Uterus (tissue), 4 donors: Measurements from ENCODE around the gene RCAN1. TPM values are rescaled to one million over a fixed set of nuclear protein-coding genes. Genes with fewer than 3 reads are reported as not detected.

Source experiments
- DNase-seq, 2 donors: peaks; one replicate each; pipeline ENCODE4 v3.0.0-alpha.2; 2019 to 2020
- H3K27ac ChIP-seq, 2 donors: fragments of 200-600 bp; sonication (generic); 1 replicate in 1 of 2; 2 replicates in 1 of 2; pipeline ENCODE4 v1.5.1; 2016 to 2018
- H3K27me3 ChIP-seq, 2 donors: fragments of 200-600 bp; sonication (generic); one replicate each; pipeline ENCODE4 v1.5.1; 2018 to 2019; ENCODE audit warnings: control low read depth in 1 of 2
- H3K36me3 ChIP-seq, 2 donors: fragments of 200-600 bp; sonication (generic); one replicate each; pipeline ENCODE4 v1.5.1; 2019; ENCODE audit warnings: control low read depth in 1 of 2
- H3K4me1 ChIP-seq, 2 donors: fragments of 200-600 bp; sonication (generic); one replicate each; pipeline ENCODE4 v1.5.1; 2018 to 2019; ENCODE audit warnings: control low read depth in 1 of 2
- H3K4me3 ChIP-seq, 2 donors: fragments of 200-600 bp; sonication (generic); 1 replicate in 1 of 2; 2 replicates in 1 of 2; pipeline ENCODE4 v1.5.1; 2018 to 2019; ENCODE audit warnings: mild to moderate bottlenecking in 1 of 2
- H3K9me3 ChIP-seq, 2 donors: fragments of 200-600 bp; sonication (generic); one replicate each; pipeline ENCODE4 v1.5.1; 2019; ENCODE audit warnings: control low read depth in 1 of 2
- POLR2A ChIP-seq, 2 donors: fragments of 450-650 bp; IDR thresholded peaks; one replicate each; pipeline ENCODE4 v1.6.1; 2016; ENCODE audit warnings: antibody characterized with exemption in 2 of 2, mild to moderate bottlenecking in 1 of 2, moderate library complexity in 1 of 2
- intact Hi-C: fragments of 100-400 bp; cut with DNase I; formaldehyde crosslinking; loops from one replicate; pipeline ENCODE4 v1.15.1; 2023; ENCODE audit warnings: low total_unique reads
- total RNA-seq, 4 donors: library from RNA; depleted of rRNA in 3 of 4; stranded (reverse); fragments of >200 nt in 3 of 4; gene quantifications; one replicate each; pipeline versions ENCODE4 v1.1.0 to v1.2.4, GENCODE V29; 2014 to 2023
- TF ChIP-seq, protein P1 (sequence below), 4 experiments: fragments of 200-600 bp in 2 of 4; fragments of 450-650 bp in 2 of 4; sonication (generic) in 2 of 4; IDR thresholded peaks; one replicate each; pipeline ENCODE4 v1.5.1; 2016 to 2019; ENCODE audit warnings: antibody characterized with exemption in 4 of 4, mild to moderate bottlenecking in 2 of 4, moderate library complexity in 1 of 4
- donor health status: DM: yes; HTN: yes; CAD: no.

The RCAN1 gene
- total RNA-seq, 4 donors from 2014 or later = 12.4 to 22.5 (median 16.5) TPM

GRCh38 chr21:34511181-34511580 lies 103.7 kb downstream of the RCAN1 start:
- Histone ChIP-seq H3K4me3 (no peak overlapping the region), H3K27ac (no peak overlapping the region), H3K36me3 (no peaks in the 10 kb centered on the region), H3K4me1 (no peaks in the 10 kb centered on the region), H3K27me3 (no peaks in the 10 kb centered on the region), H3K9me3 (no peaks in the 10 kb centered on the region)
- no peak for DNase-seq
- intact Hi-C loops = no loop called here
- TF ChIP-seq, protein P1, sequence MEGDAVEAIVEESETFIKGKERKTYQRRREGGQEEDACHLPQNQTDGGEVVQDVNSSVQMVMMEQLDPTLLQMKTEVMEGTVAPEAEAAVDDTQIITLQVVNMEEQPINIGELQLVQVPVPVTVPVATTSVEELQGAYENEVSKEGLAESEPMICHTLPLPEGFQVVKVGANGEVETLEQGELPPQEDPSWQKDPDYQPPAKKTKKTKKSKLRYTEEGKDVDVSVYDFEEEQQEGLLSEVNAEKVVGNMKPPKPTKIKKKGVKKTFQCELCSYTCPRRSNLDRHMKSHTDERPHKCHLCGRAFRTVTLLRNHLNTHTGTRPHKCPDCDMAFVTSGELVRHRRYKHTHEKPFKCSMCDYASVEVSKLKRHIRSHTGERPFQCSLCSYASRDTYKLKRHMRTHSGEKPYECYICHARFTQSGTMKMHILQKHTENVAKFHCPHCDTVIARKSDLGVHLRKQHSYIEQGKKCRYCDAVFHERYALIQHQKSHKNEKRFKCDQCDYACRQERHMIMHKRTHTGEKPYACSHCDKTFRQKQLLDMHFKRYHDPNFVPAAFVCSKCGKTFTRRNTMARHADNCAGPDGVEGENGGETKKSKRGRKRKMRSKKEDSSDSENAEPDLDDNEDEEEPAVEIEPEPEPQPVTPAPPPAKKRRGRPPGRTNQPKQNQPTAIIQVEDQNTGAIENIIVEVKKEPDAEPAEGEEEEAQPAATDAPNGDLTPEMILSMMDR (IDR thresholded peaks at IDR 0.05) = no peak
- TF ChIP-seq POLR2A (IDR thresholded peaks at IDR 0.05) = no peak

- no peaks in the 10 kb centered on the region for H3K36me3 ChIP-seq
- intact Hi-C loops = no loop called here
- no peaks in the 10 kb centered on the region for H3K27me3 ChIP-seq
- H3K4me1 ChIP-seq = no peaks in the 10 kb centered on the region
- no peaks in the 10 kb centered on the region for H3K9me3 ChIP-seq
- no peak for TF ChIP-seq POLR2A (IDR thresholded peaks at IDR 0.05)
- TF ChIP-seq, protein P1 (IDR thresholded peaks at IDR 0.05) = peak; percentile 25 to 66 (median 47)
- DNase-seq = peak in 1 of 2 donors; percentile 54
- no peak overlapping the region for H3K27ac ChIP-seq
- H3K4me3 ChIP-seq = no peak overlapping the region
Observed at GRCh38 chr21:34510148-34511142, 104.5 kb downstream of the RCAN1 start.

- H3K27me3 ChIP-seq = no peaks in the 10 kb centered on the region
- H3K9me3 ChIP-seq = no peaks in the 10 kb centered on the region
- intact Hi-C loops = no loop called here
- no peak for TF ChIP-seq POLR2A (IDR thresholded peaks at IDR 0.05)
- TF ChIP-seq, protein P1 (IDR thresholded peaks at IDR 0.05) = no peak
- H3K36me3 ChIP-seq = no peaks in the 10 kb centered on the region
- H3K27ac ChIP-seq = no peak overlapping the region
- no peaks in the 10 kb centered on the region for H3K4me1 ChIP-seq
- H3K4me3 ChIP-seq = no peak overlapping the region
- no peak for DNase-seq
Observed at GRCh38 chr21:34509151-34509550, 105.8 kb downstream of the RCAN1 start.

DNA sequence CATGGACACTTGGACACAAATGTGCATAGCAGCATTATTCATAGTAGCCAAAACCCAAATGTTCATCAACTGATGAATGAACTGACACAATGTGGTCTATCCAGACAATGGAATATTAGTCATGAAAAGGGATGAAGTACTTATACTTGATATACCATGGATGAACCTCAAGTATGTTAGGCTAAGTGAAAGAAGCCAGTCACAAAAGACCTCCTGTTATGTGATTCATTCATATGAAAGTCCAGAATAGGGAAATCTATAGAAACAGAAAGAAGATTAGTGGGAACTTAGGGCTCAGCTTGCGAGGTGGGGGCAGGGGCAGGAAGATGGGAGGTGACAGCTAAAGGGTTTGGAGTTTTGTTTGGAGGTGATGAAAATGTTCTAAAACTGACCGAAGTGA lies 110.3 kb downstream of the RCAN1 start:
- Histone ChIP-seq H3K27me3 (no peaks in the 10 kb centered on the region), H3K4me3 (no peak overlapping the region), H3K36me3 (no peaks in the 10 kb centered on the region), H3K9me3 (no peaks in the 10 kb centered on the region), H3K4me1 (no peaks in the 10 kb centered on the region), H3K27ac (no peak overlapping the region)
- intact Hi-C loops = no loop called here
- TF ChIP-seq POLR2A (IDR thresholded peaks at IDR 0.05) = no peak
- TF ChIP-seq, protein P1 (IDR thresholded peaks at IDR 0.05) = no peak
- no peak for DNase-seq

GRCh38 chr21:34502480-34503106 lies 112.3 kb downstream of the RCAN1 start:
- Histone ChIP-seq H3K9me3 (peaks cover 0 to 1% of the 10 kb centered on the region in 2 donors), H3K4me1 (no peaks in the 10 kb centered on the region), H3K27me3 (no peaks in the 10 kb centered on the region), H3K27ac (no peak overlapping the region), H3K36me3 (no peaks in the 10 kb centered on the region), H3K4me3 (no peak overlapping the region)
- no peak for TF ChIP-seq POLR2A (IDR thresholded peaks at IDR 0.05)
- no peak for DNase-seq
- intact Hi-C loops = no loop called here
